ENCODE results near the gene TTC9.
A peak's percentile ranks its signal among the peaks of the same experiment; 100 is the strongest.

The TTC9 gene

GRCh38 chr14:70641548-70642302 is at the start of gene TTC9:
TSS of gene TTC9 (plus strand) at chr14:70641916. CDS start at chr14:70642130, 214 bp downstream.
- no peak for DNase-seq (ENCODE audit: low read depth in 2 of 2)

DNA sequence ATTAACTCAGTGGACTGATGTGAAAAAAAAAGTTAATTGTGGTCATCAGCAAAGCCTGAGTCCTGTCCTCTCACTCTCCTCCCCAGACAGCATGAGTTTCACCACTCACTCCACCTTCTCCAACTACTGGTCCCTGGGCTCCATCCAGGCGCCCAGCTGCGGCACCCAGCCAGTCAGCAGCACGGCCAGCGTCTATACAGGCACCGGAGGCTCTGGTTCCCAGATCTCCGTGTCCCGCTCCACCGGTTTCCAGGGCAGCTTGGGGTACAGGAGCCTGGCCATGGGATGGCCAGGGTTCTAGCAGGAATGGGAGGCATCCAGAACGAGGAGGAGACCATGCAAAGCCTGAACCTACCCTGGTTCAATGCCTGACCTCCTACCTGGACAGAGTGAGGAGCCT is 47.3 kb upstream of the TTC9 start:
- no peak for DNase-seq (ENCODE audit: low read depth in 2 of 2)

DNA sequence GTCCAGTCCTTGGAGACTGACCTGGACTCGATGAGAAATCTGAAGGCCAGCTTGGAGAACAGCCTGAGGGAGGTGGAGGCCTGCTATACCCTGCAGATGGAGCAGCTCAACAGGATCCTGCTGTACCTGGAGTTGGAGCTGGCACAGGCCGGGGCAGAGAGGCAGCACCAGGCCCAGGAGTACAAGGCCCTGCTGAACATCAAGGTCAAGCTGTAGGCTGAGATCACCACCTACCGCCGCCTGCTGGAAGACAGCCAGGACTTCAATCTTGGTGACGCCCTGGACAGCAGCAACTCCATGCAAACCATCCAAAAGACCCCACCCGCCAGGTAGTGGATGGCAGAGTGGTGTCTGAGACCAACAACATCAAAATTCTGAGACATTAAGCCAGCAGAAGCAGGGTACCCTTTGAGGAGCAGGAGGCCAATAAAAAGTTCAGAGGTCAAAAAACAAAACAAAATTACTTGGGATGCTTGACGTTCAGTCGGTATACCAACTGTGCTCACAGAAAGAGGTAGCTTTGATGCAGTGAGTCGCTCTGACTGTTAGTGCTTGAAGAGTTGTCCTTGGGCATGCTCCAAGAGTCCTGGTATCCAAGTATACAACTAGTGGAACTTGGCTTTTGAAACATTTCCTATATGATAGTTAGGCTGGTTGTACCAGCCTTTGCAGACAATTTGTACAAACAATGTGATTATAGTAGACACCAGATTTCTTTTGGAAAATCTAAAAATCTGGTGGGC is 46.1 kb upstream of the TTC9 start:
- DNase-seq (ENCODE audit: low read depth in 2 of 2) = no peak

DNA sequence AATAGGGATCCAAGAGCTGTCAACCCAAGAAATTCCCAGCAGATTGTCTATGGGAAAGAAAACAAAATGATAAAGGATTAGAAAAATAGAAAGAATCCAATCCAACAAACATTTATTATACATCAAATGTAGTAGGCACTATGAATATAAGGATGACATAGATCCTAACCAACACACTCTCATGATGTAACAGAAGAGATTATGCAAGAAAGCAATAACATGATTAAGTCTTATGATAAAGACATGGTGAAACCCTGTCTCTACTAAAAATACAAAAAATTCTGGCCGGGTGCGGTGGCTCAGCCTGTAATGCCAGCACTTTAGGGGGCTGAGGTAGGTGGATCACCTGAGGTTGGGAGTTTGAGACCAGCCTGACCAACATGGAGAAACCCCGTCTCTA is 44.0 kb upstream of the TTC9 start:
- DNase-seq (ENCODE audit: low read depth in 2 of 2) = no peak

GRCh38 chr14:70599345-70599744 is 42.4 kb upstream of the TTC9 start:
- no peak for DNase-seq (ENCODE audit: low read depth in 2 of 2)

DNA sequence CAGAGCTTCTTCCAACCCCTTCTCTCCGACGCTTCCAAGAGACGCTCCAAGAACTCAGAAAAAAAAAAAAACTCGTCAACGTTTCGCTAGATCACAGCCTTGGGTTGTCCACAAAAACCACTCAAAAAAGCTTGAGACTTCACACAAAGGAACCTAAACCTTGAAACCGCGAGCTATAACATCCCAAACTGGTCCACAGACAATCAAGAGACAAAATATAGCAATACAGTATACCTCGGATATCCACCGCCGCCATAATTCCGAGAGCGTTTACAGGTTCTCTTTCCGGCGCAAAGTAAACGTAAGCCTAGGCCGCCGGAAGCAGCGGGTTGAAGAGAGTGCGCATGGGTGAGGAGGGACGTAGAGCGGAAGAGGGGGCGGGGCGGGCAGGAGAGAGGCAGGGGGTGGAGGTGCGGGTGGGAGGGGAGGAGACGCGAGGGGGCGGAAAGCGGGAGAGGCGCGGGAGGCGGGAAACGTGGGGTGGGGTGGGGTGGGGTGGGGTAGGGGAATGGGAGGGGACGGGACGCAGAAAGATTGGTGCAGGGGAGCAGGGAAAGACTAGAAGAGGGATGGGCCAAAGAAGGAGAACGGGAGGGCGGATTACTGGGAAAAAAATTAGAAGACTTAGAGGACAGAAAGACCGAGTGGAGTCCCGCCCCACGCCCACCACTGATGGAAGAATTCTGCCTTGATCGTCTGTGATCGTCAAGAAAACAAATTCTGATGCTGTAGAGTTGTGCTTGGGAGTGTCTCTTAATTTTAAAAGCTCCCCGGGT is 41.1 kb upstream of the TTC9 start, which contains the start of gene MED6:
Gene MED6 (minus strand): TSS at position 274 of the 776 bp plus-strand sequence. CDS start 18 bp downstream, at position 256.
- DNase-seq (ENCODE audit: low read depth in 2 of 2) = peak; percentile 84 to 88

DNA sequence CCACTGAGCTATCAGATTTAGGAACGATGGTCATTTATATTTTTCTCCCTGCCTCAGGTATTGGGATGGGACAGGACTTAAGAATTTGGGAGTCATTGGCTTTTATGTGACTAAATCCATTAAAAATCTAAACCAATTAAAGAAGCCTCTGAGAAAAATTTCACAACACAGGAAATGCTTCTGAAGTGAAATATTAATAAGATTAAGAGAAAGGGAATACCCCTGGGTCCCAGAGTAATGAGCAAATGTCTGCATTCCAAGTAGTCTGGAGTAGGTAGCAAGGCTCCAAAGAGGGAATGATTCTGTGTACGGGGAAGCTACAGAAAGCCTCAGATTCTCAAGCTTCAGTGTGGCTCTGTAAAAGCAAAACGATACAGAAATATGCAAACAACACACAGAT is 40.6 kb upstream of the TTC9 start:
- peak; percentile 22 to 39 for DNase-seq (ENCODE audit: low read depth in 2 of 2)

DNA sequence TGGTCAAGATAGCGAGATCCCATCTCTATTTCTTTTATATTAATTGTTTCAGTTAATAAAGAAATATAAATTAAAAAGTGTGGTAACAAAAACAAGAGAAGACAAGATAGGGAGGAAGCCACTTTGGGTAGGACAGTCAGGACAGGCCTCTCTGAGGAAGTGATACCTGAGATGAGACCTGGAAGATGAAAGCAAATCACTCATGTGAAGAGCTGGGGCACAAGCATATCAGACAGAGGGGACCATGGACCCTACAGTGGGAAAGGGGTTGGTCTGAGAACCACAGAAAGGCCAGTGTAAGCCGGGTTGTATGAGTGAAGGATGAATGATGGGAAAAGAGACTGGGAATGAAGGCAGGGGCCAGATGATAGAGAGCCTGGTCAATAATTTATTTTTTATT is 39.5 kb upstream of the TTC9 start:
- DNase-seq (ENCODE audit: low read depth in 2 of 2) = no peak

- DNase-seq (ENCODE audit: low read depth in 2 of 2) = no peak
These were observed 30.5 kb upstream of the TTC9 start for GRCh38 chr14:70611216-70611615.

DNA sequence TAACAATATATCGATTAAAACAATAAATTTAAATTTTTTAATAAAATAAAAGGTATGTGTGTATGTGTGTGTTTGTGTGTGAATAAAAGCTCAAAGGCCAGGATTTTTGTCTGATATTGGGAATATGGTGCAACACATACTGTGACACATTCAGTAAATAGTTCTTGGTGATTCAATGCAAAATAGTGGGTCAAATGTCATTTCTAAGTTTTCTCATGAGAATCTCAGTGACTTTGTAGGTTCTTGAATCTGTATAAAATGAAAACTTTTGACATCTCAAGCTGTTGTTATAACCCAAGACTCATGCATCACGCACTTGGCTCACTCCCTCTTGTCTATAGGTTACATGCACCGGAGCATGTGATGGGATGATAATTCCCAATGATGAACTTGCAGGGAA is 25.1 kb upstream of the TTC9 start:
- DNase-seq (ENCODE audit: low read depth in 2 of 2) = no peak

- no peak for DNase-seq (ENCODE audit: low read depth in 2 of 2)
These were observed 23.4 kb upstream of the TTC9 start for GRCh38 chr14:70618314-70618713.

DNA sequence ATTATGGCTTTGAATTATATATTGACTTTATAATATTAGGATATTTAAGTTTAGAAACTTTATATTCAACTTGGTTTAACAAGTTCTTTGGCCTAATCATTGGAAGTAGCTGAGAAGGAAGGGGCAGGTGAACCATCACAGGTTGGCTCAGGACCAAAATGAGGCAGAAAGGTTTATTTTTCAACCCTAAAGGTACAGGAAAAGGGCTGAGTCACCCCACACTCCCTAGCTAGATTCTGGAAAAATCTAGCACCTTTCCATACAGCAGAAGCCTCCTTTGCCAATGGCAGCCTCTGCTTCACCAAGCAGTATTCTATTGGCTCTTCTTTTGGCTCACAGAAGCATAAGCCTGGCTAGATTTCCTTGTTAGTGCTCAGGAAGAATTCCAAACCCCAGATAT is 22.0 kb upstream of the TTC9 start:
- no peak for DNase-seq (ENCODE audit: low read depth in 2 of 2)

DNA sequence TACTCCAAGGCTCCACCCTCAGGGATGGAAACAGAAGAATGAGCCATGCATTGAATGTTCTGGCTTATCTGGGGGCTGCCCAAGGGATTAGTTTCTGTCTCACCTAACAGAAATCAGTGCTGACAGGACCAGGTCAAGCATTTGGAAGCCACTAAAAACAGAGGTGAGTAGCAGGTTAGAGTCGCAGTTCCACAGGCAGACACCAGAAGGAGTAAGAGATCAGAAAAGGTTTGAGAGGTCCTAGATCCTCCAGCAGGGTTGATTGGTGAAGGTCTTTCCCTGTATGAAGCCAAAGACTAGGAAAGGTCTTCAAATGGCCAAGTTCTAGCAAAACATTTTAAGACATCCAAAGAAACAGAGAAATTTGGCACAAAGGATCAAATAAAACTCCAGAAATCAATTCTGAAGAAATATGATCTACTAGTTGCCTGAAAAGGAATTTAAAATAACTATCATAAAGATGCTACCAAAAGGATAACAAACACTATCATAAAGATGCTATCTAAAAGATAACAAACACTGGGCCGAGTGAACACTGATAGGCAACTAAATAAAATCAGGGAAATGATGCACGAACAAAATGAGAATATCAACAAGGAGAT is 19.5 kb upstream of the TTC9 start:
- DNase-seq (ENCODE audit: low read depth in 2 of 2) = no peak

DNA sequence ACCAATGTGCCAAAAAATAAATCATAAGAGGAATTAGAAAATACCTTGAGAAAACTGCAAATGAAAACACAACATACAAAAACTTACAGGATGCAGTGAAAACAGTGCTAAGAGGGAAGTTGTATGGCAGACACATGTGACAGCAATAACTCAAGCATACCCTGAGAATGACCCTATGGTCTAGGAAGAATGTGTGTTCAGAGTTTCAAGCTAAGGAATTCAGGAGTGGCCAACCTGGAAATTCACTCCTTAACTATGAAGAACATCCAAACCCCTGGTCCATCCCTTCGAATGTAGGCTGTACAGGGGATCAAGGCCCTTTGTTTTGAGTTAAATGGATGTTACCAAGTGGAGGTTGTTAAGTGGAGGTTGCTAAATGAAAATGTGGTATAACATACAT is 16.7 kb upstream of the TTC9 start:
- no peak for DNase-seq (ENCODE audit: low read depth in 2 of 2)

GRCh38 chr14:70631948-70632347 is 9.8 kb upstream of the TTC9 start:
- DNase-seq (ENCODE audit: low read depth in 2 of 2) = no peak

GRCh38 chr14:70635971-70636595 is 5.6 kb upstream of the TTC9 start:
- DNase-seq (ENCODE audit: low read depth in 2 of 2) = no peak

- DNase-seq (ENCODE audit: low read depth in 2 of 2) = no peak
These were observed 3.3 kb upstream of the TTC9 start for GRCh38 chr14:70638416-70638815.

DNA sequence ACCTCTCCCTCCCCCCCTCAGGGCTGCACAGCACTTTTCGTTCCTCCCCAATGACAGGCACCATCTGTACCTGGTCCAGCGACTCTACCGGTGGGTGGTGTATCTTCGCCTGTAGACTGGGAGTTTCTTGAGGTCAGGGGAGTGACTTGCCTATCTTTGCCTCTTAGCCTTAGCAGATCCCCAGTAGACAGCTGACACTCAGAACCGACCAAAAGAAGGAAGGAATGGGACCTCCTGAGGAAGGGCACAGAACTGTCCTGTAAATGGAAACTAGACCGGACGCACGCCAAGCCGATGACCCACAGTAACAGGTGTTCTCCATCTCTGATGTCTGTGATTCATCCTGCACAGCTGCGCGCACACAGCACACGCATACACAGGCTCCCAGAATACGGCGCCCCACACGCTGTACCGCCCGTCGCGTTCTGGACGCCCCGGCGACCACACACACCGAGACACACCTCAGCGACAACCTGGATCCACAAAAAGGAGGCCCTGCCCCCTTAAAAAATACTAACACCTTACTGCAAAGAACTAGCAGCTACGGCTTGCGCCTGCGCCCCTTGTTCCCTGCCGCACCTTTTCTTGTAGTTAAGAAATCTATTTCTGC is 673 bp upstream of the TTC9 start:
- no peak for DNase-seq (ENCODE audit: low read depth in 2 of 2)

- no peak for DNase-seq (ENCODE audit: low read depth in 2 of 2)
These were observed 853 bp downstream of the TTC9 start for GRCh38 chr14:70642303-70643235.

DNA sequence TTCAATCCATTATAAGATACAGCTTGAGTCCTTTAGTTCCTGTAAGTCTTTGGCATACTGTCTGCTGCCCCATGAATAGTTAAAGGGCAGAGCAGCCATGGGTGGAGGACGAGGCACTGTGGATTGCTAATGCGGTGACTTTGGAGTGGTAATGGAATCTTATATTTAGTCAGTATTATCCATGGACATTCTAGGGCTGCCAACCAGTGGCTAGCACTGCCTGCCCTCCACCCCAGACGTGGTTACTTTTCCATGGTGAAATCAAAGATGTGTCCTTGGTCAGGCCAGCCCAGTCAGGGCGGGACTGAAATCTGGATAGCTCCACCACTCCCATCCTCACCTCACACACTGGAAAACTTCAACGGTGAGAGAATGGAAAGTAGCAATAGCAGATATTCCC is 2.3 kb downstream of the TTC9 start:
- no peak for DNase-seq (ENCODE audit: low read depth in 2 of 2)

All from fibroblast of skin of left quadriceps (primary cell).